GM15510 (cell line): Measurements from ENCODE around the gene DISC1.

Source experiments
- POLR2A ChIP-seq: IDR thresholded peaks from 3 replicates; pipeline ENCODE4 v1.6.1; 2011; ENCODE audit warnings: borderline replicate concordance; ENCODE audit not compliant: insufficient read length; ENCODE audit errors: extremely low read depth

The DISC1 gene

DNA sequence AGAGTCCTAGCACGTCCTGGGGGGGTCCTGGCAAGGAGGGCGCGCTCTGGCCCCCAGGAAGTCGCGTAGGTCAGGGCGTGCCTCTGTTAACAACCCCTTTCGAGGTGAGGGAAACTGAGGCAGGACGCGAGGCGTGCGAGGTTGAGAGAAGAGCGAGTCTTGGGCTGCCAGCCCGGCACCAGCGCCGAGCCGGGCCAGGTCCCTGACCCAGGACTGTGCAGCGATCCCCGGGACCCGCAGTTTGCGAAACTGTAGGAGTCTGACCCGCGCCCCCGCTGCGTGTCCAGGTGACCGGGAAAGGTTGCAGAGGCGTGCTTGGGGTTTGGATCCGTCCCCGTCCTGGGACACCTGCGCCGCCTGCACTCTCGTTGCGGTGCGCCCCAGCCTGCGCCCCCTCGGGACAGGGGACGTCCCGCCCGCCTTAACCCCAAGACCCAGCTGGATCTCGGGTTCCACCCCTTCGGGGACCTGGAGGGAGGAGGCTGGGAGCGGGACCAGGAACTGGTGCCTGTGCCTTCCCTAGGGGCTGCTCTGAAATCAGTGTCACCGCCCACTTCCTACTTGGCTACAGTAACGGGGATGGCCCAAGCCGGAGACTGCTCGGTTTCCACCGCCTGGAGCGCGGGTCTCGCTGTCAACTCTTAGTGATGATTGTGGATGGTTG lies 493 bp downstream of the DISC1 start:
- no peak for TF ChIP-seq POLR2A

DNA sequence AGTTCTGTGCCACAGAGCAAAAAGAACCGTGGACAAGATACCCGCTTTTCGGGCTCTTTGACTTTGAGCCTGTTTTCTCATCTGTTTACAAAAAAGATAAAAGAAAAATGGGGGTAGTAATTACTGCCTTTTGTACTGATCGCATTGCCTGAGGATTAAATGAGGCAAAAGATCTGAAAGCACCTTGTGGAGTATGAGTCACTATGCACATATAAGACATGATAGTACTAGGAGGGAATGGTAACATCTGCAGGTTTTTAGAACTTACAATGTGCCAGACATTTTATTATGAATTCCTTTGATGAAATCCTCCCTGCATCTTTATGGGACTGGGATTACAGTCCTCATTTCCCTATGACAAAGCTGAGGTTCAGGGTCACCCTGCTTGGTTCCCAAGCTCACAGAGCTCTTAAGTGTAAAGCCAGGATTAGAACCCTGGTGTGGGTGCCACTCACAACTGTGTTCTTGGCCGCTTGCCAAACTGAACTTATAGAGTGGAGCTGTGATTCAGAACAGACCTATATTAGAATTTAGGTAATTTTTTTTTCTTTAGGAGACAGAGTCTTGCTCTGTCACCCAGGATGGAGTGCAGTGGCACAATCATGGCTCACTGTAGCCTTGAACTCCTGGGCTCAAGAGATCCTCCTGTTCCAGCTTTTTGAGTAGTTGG lies 1.8 kb downstream of the DISC1 start:
- no peak for TF ChIP-seq POLR2A

DNA sequence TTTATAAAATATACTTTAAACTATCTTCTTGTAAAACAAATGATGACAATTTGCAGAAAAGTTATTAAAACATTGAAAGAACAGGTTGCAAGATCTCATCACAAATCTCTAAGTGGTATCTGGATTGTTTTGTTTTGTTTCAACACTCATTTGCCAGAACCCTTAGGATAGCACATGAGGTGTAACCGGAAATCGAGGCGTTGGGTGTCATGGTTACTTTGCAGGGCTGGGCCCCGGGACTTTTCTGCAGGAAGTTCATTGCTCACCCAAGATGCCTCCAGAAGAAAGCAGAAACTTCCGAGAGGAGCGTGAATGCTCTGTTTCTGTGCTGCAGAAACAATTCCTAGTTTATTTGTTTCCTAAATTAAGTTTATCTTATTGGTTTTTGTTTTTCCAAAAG lies 2.5 kb downstream of the DISC1 start:
- no peak for TF ChIP-seq POLR2A

DNA sequence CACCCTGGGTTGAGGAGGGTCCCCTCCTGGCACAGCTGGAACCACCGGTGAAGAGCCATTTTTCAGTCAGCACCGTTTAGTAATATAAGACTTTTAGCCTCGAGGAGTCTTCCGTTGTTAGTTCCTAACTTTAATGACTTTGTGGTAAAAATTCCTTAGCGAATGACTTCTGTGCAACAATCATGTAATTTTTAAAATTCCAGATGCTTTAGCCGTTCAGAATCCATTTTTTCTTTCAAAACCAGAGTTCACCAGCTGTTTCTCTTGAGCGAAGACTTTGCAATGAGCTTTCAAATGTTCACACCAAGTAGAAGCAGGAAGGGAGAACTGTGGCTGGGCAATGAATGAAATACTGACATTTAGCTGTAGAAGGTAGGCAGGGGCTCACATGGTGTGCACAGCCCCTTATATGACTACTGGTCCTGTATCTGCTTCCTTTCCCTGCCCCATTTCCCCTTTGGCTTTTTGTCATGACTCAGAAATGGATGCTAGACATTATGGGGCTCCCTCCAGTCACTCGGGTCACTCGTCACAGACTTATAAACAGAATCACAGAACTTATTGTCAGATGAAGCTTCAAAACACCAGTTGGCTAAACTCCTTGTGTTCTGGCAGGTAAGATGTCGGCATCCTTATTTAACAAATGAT lies 4.1 kb downstream of the DISC1 start:
- no peak for TF ChIP-seq POLR2A

DNA sequence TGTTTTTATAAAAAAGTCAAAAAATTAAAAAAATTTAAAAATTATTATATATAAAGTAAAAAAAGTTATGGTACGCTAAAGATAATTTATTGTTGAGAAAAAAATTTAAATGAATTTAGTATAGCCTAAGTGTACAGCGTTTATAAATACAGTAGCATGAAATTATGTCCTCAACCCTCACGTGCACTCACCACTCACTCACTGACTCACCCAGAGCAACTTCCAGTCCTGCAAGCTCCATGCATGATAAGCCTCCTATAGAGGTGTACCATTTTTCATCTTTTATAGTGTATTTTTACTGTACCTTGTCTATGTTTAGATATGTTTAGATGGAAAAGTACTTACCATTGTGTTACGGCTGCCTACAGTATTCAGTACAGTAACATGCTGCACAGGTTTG lies 5.1 kb downstream of the DISC1 start:
- no peak for TF ChIP-seq POLR2A

DNA sequence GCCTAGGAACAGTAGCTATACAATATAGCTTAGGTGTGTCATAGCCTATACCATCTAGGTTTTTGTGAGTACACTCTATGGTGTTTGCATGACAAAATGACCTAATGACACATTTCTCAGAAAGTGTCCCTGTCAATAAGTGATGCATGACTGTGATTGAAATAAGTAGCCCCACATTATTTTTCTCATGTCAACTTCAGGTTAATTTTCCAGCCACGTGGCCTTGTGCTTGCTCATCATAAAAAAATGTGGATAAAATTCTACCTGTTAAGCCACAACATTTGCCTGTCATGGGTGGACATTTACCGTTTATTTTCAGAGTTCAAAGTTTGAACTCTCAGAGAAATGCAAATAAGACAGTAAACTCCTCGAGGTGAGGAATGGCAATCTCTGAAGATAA lies 5.5 kb downstream of the DISC1 start:
- no peak for TF ChIP-seq POLR2A

DNA sequence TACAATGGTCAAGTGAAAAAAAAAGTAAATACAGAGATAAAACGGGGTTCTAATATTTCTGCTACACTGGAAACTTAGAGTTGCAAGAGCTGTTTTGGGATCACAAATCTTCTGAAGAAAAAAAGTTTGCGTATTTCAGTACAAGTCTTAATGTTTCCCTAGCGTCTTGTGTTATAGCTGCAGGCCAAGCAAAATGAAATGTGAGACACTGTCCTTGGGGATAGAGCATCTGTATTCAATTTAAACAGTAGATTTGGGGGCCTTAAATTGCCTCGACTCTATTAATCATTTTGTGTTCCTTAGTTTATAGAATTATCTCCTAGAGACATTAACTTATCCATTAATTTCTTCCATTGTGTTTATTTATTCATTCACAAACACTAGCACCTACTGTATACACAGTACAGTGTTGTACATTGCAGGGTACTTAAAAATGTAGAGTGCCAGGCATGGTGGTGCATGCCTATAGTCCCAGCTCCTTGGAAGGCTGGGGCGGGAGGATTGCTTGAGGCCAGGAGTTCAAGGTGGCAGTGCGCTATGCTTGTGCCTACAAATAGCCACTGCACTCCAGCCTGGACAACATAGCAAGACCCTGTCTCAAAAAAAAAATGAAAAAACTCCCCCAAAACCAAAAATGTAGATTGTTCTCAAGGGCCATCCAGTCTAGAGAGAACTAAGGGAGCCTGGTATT lies 7.9 kb downstream of the DISC1 start:
- no peak for TF ChIP-seq POLR2A

DNA sequence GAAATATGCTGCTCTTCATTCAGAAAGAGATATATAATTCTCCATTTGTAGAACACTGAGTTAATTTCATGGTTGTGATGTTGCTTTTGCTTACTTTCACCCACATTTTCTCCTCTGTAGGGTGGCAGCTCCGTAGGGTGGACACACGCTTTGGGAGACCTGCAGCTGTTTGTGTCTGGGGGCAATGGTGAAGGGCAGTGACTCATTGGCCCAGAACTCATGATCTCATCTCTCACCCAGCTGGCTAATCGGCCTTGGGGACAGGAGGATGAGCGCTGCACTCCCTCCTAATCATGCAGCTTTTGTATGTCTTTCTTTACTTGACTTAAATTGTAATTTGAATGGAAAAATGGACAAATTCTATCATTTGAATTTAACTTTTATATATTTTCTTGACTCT lies 9.6 kb downstream of the DISC1 start:
- no peak for TF ChIP-seq POLR2A

DNA sequence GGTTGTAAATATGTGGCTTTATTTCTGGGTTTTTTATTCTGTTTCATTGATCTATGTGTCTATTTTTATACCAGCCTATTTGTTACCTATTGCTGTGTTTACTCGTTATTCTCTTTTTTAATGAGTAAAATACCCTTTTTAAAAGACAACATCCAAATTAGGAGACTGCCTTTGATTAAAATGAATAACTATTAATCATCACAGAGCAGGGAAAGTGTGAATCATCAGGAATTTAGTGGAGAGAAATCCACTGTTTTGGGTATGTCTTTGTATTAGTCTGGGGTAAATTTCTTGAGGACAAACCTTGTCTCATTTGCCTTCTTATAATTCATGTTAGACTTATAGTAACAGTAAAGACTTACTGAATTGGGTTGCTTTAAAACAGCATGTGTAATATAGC lies 12.1 kb downstream of the DISC1 start:
- no peak for TF ChIP-seq POLR2A

DNA sequence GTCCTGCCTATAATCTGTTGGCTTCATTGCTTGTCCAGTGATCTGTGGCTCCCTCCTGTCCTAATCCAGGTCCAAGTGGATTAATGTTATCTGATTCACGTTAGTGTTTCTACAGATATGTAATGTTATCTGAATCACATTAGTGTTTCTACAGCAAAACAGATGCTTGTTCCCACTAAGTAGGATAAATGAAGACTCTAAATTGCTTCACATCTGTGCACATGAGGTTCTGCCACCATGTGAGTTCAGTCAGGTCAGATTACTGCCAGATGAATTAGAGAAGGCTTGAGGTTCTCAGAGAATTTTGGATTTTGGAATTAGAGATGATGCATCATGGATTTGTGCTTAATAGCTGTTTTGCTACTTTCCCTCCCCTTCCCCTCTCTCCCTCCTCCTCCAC lies 13.2 kb downstream of the DISC1 start:
- TF ChIP-seq POLR2A = no peak

DNA sequence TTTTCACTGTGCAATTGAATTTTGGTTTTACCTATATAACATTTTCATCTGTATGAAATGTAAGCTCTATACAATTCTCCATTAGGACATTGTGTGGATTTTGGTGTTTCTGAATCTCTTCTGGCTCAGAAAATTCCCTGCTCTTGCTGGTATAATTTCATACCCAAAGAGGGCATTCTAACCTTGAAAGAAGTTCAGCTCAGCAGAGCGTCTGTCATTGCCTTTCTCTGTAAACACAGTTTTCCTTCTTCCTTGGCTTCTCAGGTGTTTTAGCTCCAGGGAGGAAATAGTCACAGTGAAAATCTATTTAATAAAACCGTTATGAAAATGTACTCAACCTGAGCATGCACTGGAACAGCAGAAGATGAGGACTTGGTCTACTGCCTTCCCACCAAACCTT lies 16.0 kb downstream of the DISC1 start:
- TF ChIP-seq POLR2A = no peak

DNA sequence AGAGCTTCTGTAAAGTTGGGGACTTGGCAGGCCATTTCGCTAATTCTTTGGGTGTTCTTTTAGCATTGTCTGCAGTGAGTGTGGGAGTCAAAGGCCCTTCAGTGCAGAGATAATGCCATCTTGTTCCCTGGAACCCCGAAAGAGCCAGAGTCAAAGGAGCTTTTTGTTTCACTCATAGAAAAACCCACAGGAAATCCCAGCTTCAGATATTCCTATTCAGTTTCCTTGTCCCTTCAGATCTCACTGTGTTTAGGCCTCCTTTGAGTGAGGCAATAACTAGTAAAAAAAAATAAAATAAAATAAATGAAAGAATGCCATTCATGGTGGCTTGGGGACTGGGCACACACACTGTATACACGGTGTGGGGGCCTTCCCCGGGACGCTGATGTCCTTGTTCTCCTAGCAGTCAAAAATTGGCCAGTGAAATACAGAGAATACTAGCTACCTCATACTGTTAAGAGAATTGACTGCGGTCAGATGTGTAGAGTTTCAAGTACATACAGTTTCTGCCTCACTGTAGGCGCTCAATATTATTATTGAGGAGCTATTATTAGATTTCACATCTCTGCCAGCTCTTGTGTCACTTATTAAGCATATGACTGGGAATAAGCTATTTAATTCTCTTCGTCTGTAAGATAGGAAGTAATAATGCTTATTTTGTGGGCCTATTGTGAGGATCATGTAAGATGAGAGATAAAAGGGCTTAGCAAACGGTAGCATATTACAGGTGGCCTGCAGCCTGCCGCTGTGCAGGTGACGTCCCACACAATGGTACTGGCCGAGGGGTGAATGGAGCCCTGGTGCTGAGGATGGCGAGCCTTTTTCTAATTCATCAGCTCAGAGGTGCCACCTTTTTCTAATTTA lies 16.7 kb downstream of the DISC1 start:
- TF ChIP-seq POLR2A = no peak

DNA sequence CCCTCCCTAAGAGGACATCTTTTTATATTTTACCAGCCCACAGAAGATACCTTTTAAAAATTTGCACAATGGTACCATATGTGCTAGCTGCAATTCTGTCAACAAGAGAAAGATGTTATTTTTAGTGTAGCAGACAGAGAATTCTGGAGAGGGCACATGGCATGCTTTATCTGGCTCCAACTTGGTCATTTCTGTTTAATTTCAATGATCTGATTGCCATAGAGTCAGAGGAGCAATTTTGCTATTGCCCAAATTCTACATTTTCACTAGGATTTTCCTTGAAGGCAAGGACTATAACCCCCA lies 17.3 kb downstream of the DISC1 start:
- no peak for TF ChIP-seq POLR2A

DNA sequence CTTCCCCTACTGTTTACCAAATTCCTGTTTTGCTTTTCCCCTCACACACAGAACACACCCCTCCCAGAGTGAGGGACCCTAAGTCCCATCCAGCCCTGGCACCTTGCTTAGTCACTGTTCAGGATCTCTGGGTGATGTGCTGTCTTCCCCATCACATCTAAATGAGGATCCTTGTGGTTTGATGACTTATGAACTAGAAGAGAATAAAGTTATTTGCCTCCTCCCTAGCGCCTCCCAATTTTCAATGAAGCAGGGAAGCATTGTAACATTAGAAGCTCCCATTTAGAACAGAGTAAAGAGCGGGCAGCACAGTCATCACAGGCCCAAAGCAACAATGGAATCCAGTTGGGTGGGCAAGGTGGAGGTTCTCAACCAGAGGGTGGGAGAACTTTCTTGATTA lies 27.0 kb downstream of the DISC1 start:
- TF ChIP-seq POLR2A = no peak

DNA sequence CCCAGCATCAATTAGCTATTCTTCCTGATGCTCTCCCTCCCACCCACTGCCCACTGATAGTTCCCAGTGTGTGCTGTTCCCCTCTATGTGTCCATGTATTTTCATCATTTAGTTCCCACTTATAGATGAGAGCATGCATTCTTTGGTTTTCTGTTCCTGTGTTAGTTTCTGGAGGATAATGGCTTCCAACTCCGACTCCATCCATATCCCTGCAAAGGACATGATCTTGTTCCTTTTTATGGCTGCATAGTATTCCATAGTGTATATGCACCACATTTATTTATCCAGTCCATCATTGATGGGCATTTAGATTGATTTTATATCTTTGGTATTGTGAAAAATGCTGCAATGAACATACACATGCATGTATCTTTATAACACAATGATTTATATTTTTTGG lies 30.2 kb downstream of the DISC1 start:
- no peak for TF ChIP-seq POLR2A
